ENCODE results near the gene APOBEC3G. TPM values are rescaled to one million over a fixed set of nuclear protein-coding genes. Genes with fewer than 3 reads are reported as not detected.

APOBEC3G gene
- total RNA-seq, 4 donors from 2014 or later = 0.45 to 5.2 (median 1.5) TPM

DNA sequence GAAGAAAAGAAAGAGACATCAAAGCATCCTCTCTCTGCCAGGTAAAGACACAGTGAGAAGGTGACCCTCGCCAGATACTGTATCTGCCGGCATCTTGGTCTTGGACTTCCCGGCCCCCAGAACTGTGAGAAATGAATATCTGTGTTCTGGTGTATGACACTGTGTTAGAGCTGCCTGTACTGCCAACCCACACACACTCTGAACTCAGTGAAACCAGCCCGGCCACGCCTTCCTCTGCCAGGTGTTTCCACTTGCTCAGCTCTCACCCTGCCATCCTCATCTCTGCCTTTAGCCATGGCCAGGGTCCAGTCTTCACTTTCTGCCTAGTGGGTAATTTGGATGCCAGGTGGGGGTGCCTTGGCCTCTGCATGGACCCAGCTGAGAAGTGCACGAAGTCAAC, 51.4 kb downstream of the APOBEC3G start:
- Histone ChIP-seq H3K27me3 (no peaks in the 10 kb centered on the region), H3K4me3 (no peak overlapping the region), H3K36me3 (peaks cover 30% of the 10 kb centered on the region), H3K4me1 (peaks cover 5% of the 10 kb centered on the region), H3K9me3 (no peaks in the 10 kb centered on the region), H3K27ac (no peak overlapping the region)
- TF ChIP-seq EP300 (IDR thresholded peaks at IDR 0.05) (no peak), POLR2A (IDR thresholded peaks at IDR 0.05) (no peak), POLR2AphosphoS5 (IDR thresholded peaks at IDR 0.05) (no peak)
- TF ChIP-seq, protein P1, sequence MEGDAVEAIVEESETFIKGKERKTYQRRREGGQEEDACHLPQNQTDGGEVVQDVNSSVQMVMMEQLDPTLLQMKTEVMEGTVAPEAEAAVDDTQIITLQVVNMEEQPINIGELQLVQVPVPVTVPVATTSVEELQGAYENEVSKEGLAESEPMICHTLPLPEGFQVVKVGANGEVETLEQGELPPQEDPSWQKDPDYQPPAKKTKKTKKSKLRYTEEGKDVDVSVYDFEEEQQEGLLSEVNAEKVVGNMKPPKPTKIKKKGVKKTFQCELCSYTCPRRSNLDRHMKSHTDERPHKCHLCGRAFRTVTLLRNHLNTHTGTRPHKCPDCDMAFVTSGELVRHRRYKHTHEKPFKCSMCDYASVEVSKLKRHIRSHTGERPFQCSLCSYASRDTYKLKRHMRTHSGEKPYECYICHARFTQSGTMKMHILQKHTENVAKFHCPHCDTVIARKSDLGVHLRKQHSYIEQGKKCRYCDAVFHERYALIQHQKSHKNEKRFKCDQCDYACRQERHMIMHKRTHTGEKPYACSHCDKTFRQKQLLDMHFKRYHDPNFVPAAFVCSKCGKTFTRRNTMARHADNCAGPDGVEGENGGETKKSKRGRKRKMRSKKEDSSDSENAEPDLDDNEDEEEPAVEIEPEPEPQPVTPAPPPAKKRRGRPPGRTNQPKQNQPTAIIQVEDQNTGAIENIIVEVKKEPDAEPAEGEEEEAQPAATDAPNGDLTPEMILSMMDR (IDR thresholded peaks at IDR 0.05) = no peak
- WGBS = 95% methylated on average over 6 of the region's 6 CpGs
- DNase-seq (ENCODE audit: low spot score in 2 of 2) = no peak

DNA sequence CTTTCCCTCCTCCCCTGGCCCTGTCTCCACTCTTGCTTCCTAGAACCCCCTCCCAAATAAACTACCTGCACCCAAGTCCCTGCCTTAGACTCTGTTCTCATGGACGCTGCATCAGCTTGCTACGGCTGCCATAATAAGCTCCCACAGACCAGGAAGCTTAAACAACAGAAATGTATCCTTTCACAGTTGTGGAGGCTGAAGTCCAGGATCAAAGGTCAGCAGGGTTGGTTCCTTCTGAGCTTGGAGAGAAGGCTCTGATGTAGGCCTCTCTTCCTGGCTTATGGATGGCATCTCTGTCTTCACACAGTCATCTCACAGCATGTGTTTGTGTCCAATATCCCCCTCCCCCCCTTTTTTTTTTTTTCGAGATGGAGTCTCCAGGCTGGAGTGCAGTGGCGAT, 52.0 kb downstream of the APOBEC3G start:
- Histone ChIP-seq H3K27ac (no peak overlapping the region), H3K27me3 (no peaks in the 10 kb centered on the region), H3K4me1 (peaks cover 5% of the 10 kb centered on the region), H3K36me3 (peaks cover 36% of the 10 kb centered on the region), H3K9me3 (no peaks in the 10 kb centered on the region), H3K4me3 (no peak overlapping the region)
- TF ChIP-seq, protein P1 (IDR thresholded peaks at IDR 0.05) = no peak
- no peak for TF ChIP-seq POLR2A (IDR thresholded peaks at IDR 0.05)
- no peak for TF ChIP-seq POLR2AphosphoS5 (IDR thresholded peaks at IDR 0.05)
- TF ChIP-seq EP300 (IDR thresholded peaks at IDR 0.05) = no peak
- WGBS = 91% methylated on average over 4 of the region's 4 CpGs
- no peak for DNase-seq (ENCODE audit: low spot score in 2 of 2)

DNA sequence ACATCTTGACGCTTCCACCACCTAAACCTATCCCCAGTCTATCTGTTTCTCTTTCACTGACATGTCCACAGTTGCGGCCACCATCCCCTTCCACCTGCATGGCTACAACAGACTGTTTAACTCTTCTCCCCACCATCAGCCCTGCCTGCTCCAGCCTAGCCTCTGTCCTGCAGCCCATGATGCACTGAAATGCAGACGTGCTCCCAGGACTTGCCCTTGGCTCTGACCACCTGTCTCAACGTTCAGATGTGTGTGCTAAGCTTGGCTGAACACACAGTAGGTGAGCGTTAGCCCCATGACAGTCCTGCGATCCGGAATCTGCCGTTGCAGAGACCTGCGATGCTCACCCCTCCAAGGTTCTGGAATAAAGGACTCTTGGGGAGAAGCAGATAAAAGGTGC, 52.7 kb downstream of the APOBEC3G start:
- H3K4me3 ChIP-seq = no peak overlapping the region
- H3K27me3 ChIP-seq = no peaks in the 10 kb centered on the region
- peaks cover 42% of the 10 kb centered on the region for H3K36me3 ChIP-seq
- H3K4me1 ChIP-seq = peaks cover 8% of the 10 kb centered on the region
- WGBS = 88% methylated on average over 9 of the region's 9 CpGs
- no peaks in the 10 kb centered on the region for H3K9me3 ChIP-seq
- H3K27ac ChIP-seq = no peak overlapping the region
- DNase-seq (ENCODE audit: low spot score in 2 of 2) = no peak
- TF ChIP-seq EP300 (IDR thresholded peaks at IDR 0.05) = no peak
- TF ChIP-seq POLR2A (IDR thresholded peaks at IDR 0.05) = no peak
- TF ChIP-seq POLR2AphosphoS5 (IDR thresholded peaks at IDR 0.05) = no peak
- TF ChIP-seq, protein P1 (IDR thresholded peaks at IDR 0.05) = no peak

DNA sequence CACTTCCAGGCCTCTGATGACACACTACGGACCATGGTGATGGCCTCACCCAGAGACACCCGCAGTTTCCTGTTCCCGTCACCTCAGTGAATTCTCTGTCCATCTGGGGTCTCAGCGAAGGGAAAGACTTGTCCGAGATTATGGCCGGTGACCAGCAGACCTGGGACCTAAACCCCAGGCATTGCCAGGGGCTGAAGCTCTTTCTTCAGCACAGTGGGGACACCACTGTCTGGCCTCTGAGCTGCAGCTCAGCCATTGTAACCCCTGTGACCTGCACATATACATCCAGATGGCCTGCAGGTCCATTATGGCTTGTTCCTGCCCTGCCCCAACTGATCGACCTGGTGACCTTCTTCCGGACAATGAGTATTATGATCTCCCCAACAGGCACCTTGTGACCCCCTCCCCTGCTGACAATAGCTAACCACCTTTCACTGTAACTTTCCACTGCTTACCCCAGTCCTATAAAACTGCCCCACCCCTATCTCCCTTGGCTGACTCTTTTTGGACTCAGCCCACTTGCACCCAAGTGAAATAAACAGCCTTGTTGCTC, 53.2 kb downstream of the APOBEC3G start:
- H3K4me1 ChIP-seq = peaks cover 9% of the 10 kb centered on the region
- no peaks in the 10 kb centered on the region for H3K9me3 ChIP-seq
- H3K36me3 ChIP-seq = peaks cover 43% of the 10 kb centered on the region
- no peak for DNase-seq (ENCODE audit: low spot score in 2 of 2)
- no peak overlapping the region for H3K4me3 ChIP-seq
- H3K27me3 ChIP-seq = no peaks in the 10 kb centered on the region
- 95% methylated on average over 8 of the region's 8 CpGs for WGBS
- TF ChIP-seq POLR2AphosphoS5 (IDR thresholded peaks at IDR 0.05) (no peak), POLR2A (IDR thresholded peaks at IDR 0.05) (no peak), EP300 (IDR thresholded peaks at IDR 0.05) (no peak)
- TF ChIP-seq, protein P1 (IDR thresholded peaks at IDR 0.05) = no peak
- no peak overlapping the region for H3K27ac ChIP-seq

DNA sequence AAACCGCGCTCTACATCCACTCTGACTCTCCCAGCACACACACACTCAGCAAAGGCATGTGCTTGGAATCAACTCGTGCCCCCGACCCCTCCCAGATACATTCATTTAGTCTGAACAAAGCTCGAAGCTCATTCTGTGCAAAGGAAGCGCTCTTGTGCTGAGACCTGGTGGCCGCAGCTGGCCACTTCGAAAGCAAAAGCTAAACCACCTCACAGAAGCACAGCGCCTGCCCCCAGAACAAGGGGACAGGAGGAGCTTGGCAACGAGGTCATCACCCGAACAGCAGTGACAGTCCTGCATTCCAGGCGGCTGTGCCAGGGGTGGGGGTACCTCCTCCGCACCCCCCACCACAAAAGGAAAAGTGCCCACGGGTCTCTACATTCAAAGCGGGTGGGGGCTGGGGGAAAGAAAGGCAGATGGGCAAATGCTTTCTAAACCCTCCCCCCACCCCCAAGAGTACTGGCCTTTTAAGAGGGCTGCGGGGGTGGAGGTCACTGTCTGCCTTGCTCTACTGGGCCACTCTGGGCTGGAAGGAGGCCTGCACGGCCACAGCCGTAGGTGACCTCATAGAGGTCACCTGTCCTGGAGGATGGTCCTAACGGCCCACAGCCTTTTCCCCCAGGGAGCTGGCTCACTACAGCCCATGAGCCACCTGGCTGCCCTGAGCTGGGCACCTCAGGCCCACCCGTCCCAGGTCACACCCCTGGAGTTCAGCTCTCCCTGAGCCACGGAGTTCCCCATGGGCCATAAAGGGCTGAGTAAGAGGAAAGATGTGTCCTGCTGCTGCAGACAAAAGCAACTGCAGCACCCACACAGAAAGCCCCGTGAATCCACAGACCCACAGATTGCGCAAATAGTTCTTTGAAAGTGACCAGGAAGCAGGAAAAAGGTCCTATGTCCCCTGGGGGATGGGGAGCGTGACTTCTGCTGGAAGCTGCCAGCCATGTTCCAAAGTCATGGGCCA, 54.1 kb downstream of the APOBEC3G start:
- peaks cover 9% of the 10 kb centered on the region for H3K4me1 ChIP-seq

More for the DNA sequence above, 54.1 kb downstream of the APOBEC3G start:
- no peak for DNase-seq (ENCODE audit: low spot score in 2 of 2)
- 74% methylated on average over 17 of the region's 24 CpGs for WGBS
- Histone ChIP-seq H3K27ac (no peak overlapping the region), H3K9me3 (no peaks in the 10 kb centered on the region), H3K4me3 (no peak overlapping the region), H3K27me3 (no peaks in the 10 kb centered on the region), H3K36me3 (peaks cover 43% of the 10 kb centered on the region)
- no peak for TF ChIP-seq POLR2A (IDR thresholded peaks at IDR 0.05)
- TF ChIP-seq POLR2AphosphoS5 (IDR thresholded peaks at IDR 0.05) = no peak
- TF ChIP-seq EP300 (IDR thresholded peaks at IDR 0.05) = no peak
- TF ChIP-seq, protein P1 (IDR thresholded peaks at IDR 0.05) = no peak

Data from suprapubic skin (tissue), 4 donors.